GM23338 (cell line): ENCODE data around the gene FOXD1.

ENCODE experiments used
- CREB1 ChIP-seq: fragments of 250-450 bp; sonication (Bioruptor Pico); IDR thresholded peaks from 2 replicates; pipeline ENCODE4 v1.5.0; 2020; ENCODE audit warnings: low read depth, mild to moderate bottlenecking, moderate library complexity
- EZH2 ChIP-seq: fragments of 200-600 bp; sonication (generic); IDR thresholded peaks from one replicate; pipeline ENCODE4 v1.8.0; 2017; ENCODE audit warnings: antibody characterized with exemption, mild to moderate bottlenecking, low read depth; ENCODE audit not compliant: unreplicated experiment
- EZH2phosphoT487 ChIP-seq: fragments of 200-600 bp; sonication (generic); IDR thresholded peaks from one replicate; pipeline ENCODE4 v1.8.1; 2018; ENCODE audit warnings: antibody characterized with exemption; ENCODE audit not compliant: unreplicated experiment
- JUNB ChIP-seq: IDR thresholded peaks from one replicate; pipeline ENCODE4 v1.6.1; 2016; ENCODE audit warnings: antibody characterized with exemption; ENCODE audit not compliant: unreplicated experiment
- NANOG ChIP-seq: IDR thresholded peaks from 2 replicates; pipeline ENCODE4 v1.6.1; 2016; ENCODE audit warnings: antibody characterized with exemption, borderline replicate concordance
- POLR2AphosphoS5 ChIP-seq: IDR thresholded peaks from 2 replicates; pipeline ENCODE4 v1.6.1; 2016; ENCODE audit warnings: antibody characterized with exemption, low read depth
- STAT1 ChIP-seq: IDR thresholded peaks from one replicate; pipeline ENCODE4 v1.6.1; 2016; ENCODE audit warnings: antibody characterized with exemption; ENCODE audit not compliant: unreplicated experiment
- ZNF114 ChIP-seq: fragments of 250-450 bp; sonication (Bioruptor Pico); IDR thresholded peaks from 2 replicates; pipeline ENCODE4 v1.5.0; 2020; ENCODE audit warnings: mild to moderate bottlenecking, moderate library complexity
- ZNF331 ChIP-seq: fragments of 250-450 bp; sonication (Bioruptor Pico); IDR thresholded peaks from 2 replicates; pipeline ENCODE4 v1.5.0; 2020; ENCODE audit warnings: low read depth, mild to moderate bottlenecking, moderate library complexity
- ZNF462 ChIP-seq: fragments of 250-450 bp; sonication (Bioruptor Pico); IDR thresholded peaks from 2 replicates; pipeline ENCODE4 v1.5.0; 2020; ENCODE audit warnings: mild to moderate bottlenecking, moderate library complexity
- TF ChIP-seq, protein P1 (sequence below), 2 experiments: fragments of 200-600 bp in 1 of 2; sonication (generic) in 1 of 2; conservative IDR thresholded peaks; 2 replicates each; pipeline versions ENCODE4 v1.5.1 to v1.6.1; 2016 to 2017; ENCODE audit warnings: antibody characterized with exemption in 2 of 2, low read depth in 2 of 2, mild to moderate bottlenecking in 2 of 2, moderate library complexity in 1 of 2
- TF ChIP-seq, protein P2 (sequence below): IDR thresholded peaks from one replicate; pipeline ENCODE4 v1.6.1; 2018; ENCODE audit warnings: antibody characterized with exemption; ENCODE audit not compliant: unreplicated experiment
- TF ChIP-seq, protein P3 (sequence below): IDR thresholded peaks from 2 replicates; pipeline ENCODE4 v1.6.1; 2016; ENCODE audit warnings: antibody characterized with exemption

GRCh38 chr5:73419117-73419464 lies 29.5 kb downstream of the FOXD1 start:
- peak; percentile 91 for TF ChIP-seq EZH2
- TF ChIP-seq, protein P1, sequence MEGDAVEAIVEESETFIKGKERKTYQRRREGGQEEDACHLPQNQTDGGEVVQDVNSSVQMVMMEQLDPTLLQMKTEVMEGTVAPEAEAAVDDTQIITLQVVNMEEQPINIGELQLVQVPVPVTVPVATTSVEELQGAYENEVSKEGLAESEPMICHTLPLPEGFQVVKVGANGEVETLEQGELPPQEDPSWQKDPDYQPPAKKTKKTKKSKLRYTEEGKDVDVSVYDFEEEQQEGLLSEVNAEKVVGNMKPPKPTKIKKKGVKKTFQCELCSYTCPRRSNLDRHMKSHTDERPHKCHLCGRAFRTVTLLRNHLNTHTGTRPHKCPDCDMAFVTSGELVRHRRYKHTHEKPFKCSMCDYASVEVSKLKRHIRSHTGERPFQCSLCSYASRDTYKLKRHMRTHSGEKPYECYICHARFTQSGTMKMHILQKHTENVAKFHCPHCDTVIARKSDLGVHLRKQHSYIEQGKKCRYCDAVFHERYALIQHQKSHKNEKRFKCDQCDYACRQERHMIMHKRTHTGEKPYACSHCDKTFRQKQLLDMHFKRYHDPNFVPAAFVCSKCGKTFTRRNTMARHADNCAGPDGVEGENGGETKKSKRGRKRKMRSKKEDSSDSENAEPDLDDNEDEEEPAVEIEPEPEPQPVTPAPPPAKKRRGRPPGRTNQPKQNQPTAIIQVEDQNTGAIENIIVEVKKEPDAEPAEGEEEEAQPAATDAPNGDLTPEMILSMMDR (conservative IDR thresholded peaks at IDR 0.05; ENCODE audit: low read depth in 2 of 2) = no peak
- TF ChIP-seq CREB1 (CRISPR knock-in tag) = no peak
- TF ChIP-seq STAT1 = no peak
- no peak for TF ChIP-seq POLR2AphosphoS5
- TF ChIP-seq EZH2phosphoT487 = no peak
- no peak for TF ChIP-seq ZNF331 (CRISPR knock-in tag)
- TF ChIP-seq JUNB = no peak
- TF ChIP-seq NANOG = no peak
- TF ChIP-seq, protein P2, sequence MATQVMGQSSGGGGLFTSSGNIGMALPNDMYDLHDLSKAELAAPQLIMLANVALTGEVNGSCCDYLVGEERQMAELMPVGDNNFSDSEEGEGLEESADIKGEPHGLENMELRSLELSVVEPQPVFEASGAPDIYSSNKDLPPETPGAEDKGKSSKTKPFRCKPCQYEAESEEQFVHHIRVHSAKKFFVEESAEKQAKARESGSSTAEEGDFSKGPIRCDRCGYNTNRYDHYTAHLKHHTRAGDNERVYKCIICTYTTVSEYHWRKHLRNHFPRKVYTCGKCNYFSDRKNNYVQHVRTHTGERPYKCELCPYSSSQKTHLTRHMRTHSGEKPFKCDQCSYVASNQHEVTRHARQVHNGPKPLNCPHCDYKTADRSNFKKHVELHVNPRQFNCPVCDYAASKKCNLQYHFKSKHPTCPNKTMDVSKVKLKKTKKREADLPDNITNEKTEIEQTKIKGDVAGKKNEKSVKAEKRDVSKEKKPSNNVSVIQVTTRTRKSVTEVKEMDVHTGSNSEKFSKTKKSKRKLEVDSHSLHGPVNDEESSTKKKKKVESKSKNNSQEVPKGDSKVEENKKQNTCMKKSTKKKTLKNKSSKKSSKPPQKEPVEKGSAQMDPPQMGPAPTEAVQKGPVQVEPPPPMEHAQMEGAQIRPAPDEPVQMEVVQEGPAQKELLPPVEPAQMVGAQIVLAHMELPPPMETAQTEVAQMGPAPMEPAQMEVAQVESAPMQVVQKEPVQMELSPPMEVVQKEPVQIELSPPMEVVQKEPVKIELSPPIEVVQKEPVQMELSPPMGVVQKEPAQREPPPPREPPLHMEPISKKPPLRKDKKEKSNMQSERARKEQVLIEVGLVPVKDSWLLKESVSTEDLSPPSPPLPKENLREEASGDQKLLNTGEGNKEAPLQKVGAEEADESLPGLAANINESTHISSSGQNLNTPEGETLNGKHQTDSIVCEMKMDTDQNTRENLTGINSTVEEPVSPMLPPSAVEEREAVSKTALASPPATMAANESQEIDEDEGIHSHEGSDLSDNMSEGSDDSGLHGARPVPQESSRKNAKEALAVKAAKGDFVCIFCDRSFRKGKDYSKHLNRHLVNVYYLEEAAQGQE = no peak
- TF ChIP-seq, protein P3, sequence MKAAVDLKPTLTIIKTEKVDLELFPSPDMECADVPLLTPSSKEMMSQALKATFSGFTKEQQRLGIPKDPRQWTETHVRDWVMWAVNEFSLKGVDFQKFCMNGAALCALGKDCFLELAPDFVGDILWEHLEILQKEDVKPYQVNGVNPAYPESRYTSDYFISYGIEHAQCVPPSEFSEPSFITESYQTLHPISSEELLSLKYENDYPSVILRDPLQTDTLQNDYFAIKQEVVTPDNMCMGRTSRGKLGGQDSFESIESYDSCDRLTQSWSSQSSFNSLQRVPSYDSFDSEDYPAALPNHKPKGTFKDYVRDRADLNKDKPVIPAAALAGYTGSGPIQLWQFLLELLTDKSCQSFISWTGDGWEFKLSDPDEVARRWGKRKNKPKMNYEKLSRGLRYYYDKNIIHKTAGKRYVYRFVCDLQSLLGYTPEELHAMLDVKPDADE = no peak
- no peak for TF ChIP-seq ZNF114 (CRISPR knock-in tag)
- TF ChIP-seq ZNF462 = no peak
